Mesodermal cell (in vitro differentiated cells): ENCODE results near the gene LGI2.

Source experiments
- H3K27ac ChIP-seq: 2 replicates; pipeline ENCODE4 v1.7.0; 2013; ENCODE audit warnings: mild to moderate bottlenecking, low read depth, low read length, moderate library complexity; ENCODE audit not compliant: severe bottlenecking
- H3K36me3 ChIP-seq: 2 replicates; pipeline ENCODE4 v1.7.1; 2013; ENCODE audit warnings: mild to moderate bottlenecking, low read length, moderate library complexity; ENCODE audit not compliant: control insufficient read depth, insufficient read depth
- H3K4me1 ChIP-seq: one replicate; pipeline ENCODE4 v1.7.1; 2013; ENCODE audit warnings: mild to moderate bottlenecking, low read length; ENCODE audit not compliant: insufficient read depth, control insufficient read depth, poor library complexity, severe bottlenecking
- H3K4me3 ChIP-seq: 2 replicates; pipeline ENCODE4 v1.7.0; 2013; ENCODE audit warnings: low read length, control low read depth, mild to moderate bottlenecking; ENCODE audit not compliant: insufficient read depth, poor library complexity, severe bottlenecking; ENCODE audit errors: extremely low read depth
- H3K9me3 ChIP-seq: 2 replicates; pipeline ENCODE4 v1.7.1; 2013; ENCODE audit warnings: mild to moderate bottlenecking, low read length, moderate library complexity; ENCODE audit not compliant: control insufficient read depth
- WGBS, 2 experiments: methylation state at CpG; one replicate each; pipeline ENCODE4 v1.1.5; 2013; ENCODE audit warnings: missing lambda C conversion rate in 2 of 2; ENCODE audit not compliant: insufficient coverage in 2 of 2; 5-methylcytosine and 5-hydroxymethylcytosine counted together

LGI2 gene

DNA sequence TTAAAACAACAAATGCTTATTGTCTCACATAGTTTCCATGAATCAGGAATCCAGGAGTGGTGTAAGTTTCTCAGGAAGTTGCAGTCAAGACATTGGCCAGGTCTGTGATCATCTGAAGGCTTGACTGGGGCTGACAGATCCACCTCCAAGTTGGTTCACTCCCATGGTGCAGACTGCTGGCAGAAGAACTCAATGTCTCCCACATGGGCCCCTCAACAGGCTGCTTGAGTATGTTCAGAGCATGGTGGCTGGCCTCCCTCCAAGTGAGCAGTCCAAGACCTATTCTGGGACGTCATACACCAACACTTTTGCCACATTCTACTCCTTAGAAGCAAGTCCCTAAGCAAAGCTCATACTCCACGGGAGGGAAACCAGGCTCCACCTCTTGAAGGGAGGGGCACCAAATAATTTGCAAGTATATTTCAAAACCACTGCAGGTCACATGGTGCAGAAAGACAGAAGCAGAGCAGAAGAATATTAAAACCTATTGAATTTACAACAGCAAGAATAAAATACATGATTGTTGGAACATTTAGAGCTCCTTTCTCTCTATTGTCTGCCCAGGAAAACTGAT lies 35.3 kb downstream of the LGI2 start:
- H3K9me3 ChIP-seq = peaks cover 15% of the 10 kb centered on the region
- no peak overlapping the region for H3K4me3 ChIP-seq
- H3K27ac ChIP-seq = no peak overlapping the region
- H3K36me3 ChIP-seq = no peaks in the 10 kb centered on the region
- H3K4me1 ChIP-seq = peaks cover 9% of the 10 kb centered on the region
- WGBS, 2 experiments = 80 to 100% methylated on average over 1 to 2 of the region's 2 CpGs

DNA sequence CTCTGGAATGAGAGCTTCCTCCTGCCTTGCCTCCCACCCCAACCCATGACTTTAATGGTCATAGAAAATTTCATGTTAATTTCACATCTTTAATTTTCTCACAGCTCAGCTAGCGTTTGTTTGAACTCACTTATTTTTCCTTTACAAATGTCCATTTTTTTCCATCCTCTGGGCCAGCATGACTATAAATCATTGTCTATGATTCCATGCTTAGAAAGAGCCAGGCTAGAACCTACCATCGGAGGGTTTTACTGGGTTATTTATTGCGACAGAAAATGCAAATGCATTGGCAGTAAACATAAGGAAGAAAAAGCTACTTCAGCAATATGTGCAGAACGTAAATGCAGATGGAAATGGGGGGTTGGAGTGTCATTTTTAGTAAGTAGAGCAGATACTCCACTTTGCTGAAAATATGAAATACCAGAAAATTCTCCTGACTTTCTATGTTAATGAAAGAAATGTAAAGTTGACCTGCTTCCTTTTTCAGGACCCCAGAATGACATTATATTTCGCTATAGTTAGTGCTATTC lies 37.1 kb downstream of the LGI2 start:
- Histone ChIP-seq H3K27ac (no peak overlapping the region), H3K36me3 (no peaks in the 10 kb centered on the region), H3K9me3 (peaks cover 14% of the 10 kb centered on the region), H3K4me1 (no peaks in the 10 kb centered on the region), H3K4me3 (no peak overlapping the region)
- WGBS, 2 experiments = 87 to 89% methylated on average over 3 to 5 of the region's 5 CpGs

DNA sequence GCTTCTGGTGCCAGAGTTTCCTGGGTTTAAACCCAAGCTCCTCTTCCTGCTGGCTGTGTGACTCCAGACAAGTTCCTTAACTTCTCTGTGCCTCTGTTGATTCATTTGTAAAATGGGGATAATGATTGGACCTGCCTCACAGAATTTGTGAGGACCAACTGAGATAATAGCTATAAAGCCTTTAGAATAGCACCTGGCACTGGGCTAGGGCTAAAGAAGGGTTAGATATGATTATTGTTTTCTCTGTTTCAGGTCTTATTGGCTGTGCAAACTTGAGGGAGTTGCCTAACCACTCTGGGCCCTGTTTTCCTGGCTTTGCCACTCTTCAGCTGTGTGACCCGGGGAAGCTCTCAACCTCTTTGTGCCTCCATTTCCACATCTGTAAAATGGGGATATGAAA lies 37.8 kb downstream of the LGI2 start:
- Histone ChIP-seq H3K9me3 (peaks cover 8% of the 10 kb centered on the region), H3K36me3 (no peaks in the 10 kb centered on the region), H3K4me3 (no peak overlapping the region), H3K4me1 (no peaks in the 10 kb centered on the region), H3K27ac (no peak overlapping the region)
- WGBS, 2 experiments = no CpG with 5 or more reads among the region's 1 CpG

DNA sequence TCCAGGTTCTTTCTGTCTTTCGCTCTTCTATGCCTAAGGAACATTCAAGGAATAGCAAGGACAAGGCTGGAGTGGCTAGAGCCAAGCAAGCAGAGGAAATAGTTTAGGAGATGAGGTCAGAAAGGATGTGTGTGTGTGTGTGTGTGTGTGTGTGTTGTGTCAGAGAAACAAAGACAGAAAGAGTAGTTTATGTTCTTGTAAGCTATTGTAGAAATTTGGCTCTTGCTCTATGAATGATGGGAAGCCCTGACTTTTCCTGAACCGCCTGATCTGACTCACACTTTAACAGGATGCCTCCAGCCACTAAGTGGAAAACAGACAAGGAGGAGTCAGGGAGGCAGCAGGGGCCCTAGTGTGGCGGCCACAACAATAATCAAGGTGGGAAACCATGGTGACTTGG lies 39.7 kb downstream of the LGI2 start:
- Histone ChIP-seq H3K9me3 (peaks cover 8% of the 10 kb centered on the region), H3K4me3 (no peak overlapping the region), H3K27ac (peak overlapping the region; percentile 25), H3K36me3 (no peaks in the 10 kb centered on the region), H3K4me1 (no peaks in the 10 kb centered on the region)
- 78 to 94% methylated on average over 2 to 3 of the region's 3 CpGs for WGBS, 2 experiments

DNA sequence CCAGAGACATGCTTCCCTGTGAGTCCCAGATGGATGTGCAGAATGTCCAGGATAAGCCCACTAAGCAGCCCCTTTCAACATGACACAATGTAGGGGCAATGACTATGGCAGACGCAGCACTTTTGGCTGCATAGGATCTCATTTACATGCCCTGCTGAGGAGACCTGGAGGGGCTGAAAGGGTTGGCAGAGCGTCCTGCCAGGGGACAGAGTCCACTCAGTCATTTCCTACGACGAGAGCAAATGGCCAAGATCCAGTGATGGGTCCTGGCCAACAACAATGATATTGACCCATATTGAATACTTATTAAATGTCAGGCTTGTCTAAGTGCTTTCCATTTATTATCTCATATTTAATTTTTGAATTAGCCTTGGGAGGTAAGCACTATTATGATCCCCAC lies 41.4 kb downstream of the LGI2 start:
- WGBS, 2 experiments = 79 to 95% methylated on average over 2 of the region's 4 CpGs
- Histone ChIP-seq H3K9me3 (no peaks in the 10 kb centered on the region), H3K27ac (no peak overlapping the region)

DNA sequence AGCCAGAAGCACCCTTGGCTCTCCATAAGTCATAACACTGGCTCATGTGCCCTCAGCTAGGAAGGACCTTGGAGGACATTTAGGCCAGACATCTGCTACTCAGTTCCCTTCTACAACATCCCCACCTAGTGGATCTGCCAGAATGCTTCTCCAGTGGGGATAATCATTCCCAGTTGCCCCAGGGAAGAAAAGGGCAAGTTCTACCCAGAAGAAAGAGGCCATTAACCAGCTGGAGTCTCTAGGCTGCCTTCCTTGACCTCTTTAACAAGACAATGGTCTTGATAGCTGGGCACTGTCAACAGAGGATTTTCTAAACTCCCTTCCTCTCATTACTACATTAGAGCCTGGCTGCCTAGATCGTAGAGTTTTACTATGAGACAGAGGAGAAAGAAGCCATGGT lies 42.0 kb downstream of the LGI2 start:
- H3K4me1 ChIP-seq = no peaks in the 10 kb centered on the region
- H3K4me3 ChIP-seq = no peak overlapping the region
- no peaks in the 10 kb centered on the region for H3K36me3 ChIP-seq
- no peaks in the 10 kb centered on the region for H3K9me3 ChIP-seq
- WGBS, 2 experiments = no CpG with 5 or more reads among the region's 1 CpG
- H3K27ac ChIP-seq = no peak overlapping the region

More for the DNA sequence above, 41.4 kb downstream of the LGI2 start:
- H3K36me3 ChIP-seq = no peaks in the 10 kb centered on the region
- no peaks in the 10 kb centered on the region for H3K4me1 ChIP-seq
- no peak overlapping the region for H3K4me3 ChIP-seq

DNA sequence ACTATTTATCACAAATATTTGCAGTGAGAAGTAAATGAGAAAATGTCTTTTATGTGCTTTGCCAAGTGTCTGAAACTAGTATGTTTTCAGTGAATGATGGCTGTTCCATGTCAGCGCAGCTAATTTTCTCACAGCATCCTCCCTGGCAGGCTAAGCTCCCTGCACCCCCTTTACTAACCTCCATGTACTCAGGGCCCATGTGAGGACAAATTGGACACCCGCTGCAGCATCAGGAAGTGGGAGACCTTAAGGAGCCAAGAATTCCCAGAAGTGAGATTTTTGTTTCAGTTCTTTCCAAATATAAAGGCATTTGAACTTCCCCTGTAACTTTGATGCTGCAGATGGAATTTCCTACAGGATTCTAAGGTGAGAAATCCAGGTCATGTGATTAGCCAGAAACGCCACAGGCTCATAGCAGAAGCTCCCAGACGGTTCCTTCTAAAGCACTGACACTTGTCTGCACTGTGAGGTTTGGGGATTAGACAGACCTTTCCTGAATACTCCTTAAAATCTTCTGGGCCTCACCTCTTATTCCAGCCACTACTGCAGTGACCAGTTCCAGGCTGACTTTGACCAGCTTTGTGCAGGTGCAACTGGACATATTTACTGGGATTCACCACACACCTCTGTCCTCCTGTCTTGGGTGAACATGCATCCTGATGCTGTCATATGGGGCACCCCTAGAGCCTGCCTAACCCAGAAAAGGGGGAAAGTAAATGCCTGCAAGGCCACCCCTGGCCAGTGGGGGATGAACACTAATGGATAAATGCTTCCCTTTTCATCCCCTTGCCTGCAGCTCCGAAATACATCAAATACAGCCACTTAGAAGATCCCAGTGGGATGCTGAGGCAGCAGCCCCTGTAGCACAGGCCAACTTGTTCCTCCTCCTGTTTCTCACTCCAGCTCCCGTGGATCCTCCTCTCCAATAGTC lies 45.9 kb downstream of the LGI2 start:
- 71 to 77% methylated on average over 3 to 4 of the region's 6 CpGs for WGBS, 2 experiments
- Histone ChIP-seq H3K27ac (no peak overlapping the region), H3K4me3 (no peak overlapping the region), H3K36me3 (no peaks in the 10 kb centered on the region), H3K4me1 (no peaks in the 10 kb centered on the region), H3K9me3 (no peaks in the 10 kb centered on the region)

DNA sequence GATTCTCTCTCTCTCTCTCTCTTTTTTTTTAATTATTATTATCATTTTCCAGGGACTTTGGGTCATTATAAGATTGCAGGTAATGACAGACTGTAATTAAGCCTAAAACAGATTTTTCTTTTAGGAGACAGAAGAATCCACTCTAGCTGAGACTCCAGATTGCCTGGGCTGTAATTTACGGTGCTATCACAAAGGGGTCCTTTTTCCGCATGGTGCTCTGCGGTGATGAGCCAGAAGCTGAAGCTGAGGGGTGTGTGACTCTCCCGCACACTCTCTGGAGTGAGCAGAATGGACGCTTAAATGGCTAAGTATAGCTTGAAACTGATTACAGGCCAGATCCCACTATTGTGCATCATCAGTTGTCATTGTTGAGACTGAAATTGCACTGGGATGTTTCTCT lies 50.0 kb downstream of the LGI2 start:
- WGBS, 2 experiments = 76 to 93% methylated on average over 5 of the region's 5 CpGs
- Histone ChIP-seq H3K4me1 (no peaks in the 10 kb centered on the region), H3K36me3 (no peaks in the 10 kb centered on the region), H3K4me3 (no peak overlapping the region), H3K27ac (no peak overlapping the region), H3K9me3 (no peaks in the 10 kb centered on the region)

DNA sequence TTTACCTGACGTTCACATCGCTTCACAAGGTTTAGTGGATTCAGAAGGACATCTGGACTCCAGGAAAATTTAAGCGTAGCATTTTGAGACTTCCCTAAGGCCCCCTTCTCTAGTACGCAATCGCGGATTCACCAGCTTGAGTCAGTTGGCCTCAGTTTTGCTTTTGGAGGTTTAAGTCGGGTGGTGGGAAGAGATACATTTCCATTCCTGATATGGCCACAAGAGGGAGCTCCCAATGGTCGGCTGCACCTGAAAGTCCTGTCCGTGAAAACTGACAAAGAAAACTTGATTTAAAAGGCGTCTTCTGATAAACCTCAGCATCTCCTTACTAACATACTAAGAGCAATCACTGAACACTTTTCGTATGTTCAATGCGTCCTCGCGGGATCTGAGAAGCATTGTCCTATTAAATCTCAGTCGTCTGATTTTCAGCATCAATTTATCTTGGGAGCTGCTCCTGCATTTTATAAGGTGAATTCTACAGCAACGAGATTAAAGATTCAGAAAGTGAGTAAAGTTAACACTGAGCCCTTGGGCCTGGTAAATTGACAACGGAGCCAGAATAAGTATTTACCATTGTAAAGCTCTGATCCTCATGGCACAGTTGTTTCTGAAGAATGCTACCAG lies 50.6 kb downstream of the LGI2 start:
- H3K36me3 ChIP-seq = no peaks in the 10 kb centered on the region
- WGBS, 2 experiments = 43 to 46% methylated on average over 10 to 11 of the region's 17 CpGs
- no peaks in the 10 kb centered on the region for H3K9me3 ChIP-seq
- no peak overlapping the region for H3K4me3 ChIP-seq
- H3K27ac ChIP-seq = no peak overlapping the region
- no peaks in the 10 kb centered on the region for H3K4me1 ChIP-seq

DNA sequence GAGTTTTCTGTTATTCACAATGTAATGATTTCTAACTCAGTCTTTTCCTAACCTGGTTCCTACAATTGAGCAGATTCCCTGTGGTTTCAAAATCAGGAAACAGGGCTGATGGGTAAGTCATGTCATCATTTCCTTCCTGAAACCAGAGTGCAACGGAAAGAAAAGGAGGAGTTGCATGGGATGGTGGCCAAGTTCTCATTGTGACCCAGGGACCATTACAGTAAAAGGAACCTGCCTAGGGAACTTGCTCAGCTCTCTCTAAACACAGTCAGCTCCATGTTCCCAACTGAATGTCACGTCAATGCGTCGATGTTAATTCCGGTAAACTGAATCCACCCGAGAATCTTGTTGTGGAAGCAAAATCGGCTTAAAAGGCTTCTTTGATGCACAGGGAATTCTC lies 51.2 kb downstream of the LGI2 start:
- no peaks in the 10 kb centered on the region for H3K4me1 ChIP-seq
- no peaks in the 10 kb centered on the region for H3K9me3 ChIP-seq
- H3K36me3 ChIP-seq = no peaks in the 10 kb centered on the region
- no peak overlapping the region for H3K27ac ChIP-seq
- WGBS, 2 experiments = 93 to 100% methylated on average over 5 of the region's 7 CpGs
- no peak overlapping the region for H3K4me3 ChIP-seq
